ENCODE data around the gene GGT5.

GGT5 gene

DNA sequence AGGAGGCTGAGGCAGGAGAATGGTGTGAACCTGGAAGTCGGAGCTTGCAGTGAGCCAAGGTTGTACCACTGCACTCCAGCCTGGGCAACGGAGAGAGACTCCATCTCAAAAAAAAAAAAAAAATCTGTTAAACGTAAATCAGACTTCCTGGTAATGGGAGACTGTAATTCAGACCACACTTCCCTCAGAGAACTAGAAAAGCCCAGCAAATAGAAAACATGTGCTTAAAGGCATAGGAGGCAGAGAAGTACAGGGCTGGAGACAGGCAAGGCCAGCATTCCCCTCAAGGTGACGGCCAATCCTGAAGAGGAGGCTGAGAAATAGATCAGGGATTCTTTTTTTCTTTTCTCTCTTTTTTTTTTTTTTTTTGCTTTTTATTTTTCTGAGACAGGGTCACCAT, 8.2 kb downstream of the GGT5 start:
- Histone ChIP-seq H3K9ac (peak overlapping the region in 2 of 11 experiments; percentile 19 to 22; a peak in 1 of 22 replicates), H3K27ac (no peak overlapping the region), H3K4me1 (peaks cover 3 to 52% (median 34%) of the 10 kb centered on the region in 10 experiments; a peak in 17 of 20 replicates), H3K36me3 (peaks cover 0 to 59% (median 0%) of the 10 kb centered on the region in 11 experiments; a peak in 9 of 22 replicates), H3K4me2 (peak overlapping the region in 4 of 11 experiments; percentile 19 to 44 (median 30); a peak in 3 of 22 replicates), H3K27me3 (no peaks in the 10 kb centered on the region), H4K20me1 (peaks cover 0 to 38% (median 0%) of the 10 kb centered on the region in 11 experiments; a peak in 5 of 22 replicates), H3K4me3 (no peak overlapping the region), H3K9me3 (replicated peaks in 1 of 11) (no peaks in the 10 kb centered on the region)
- no peak for TF ChIP-seq Cebpa-rat (IDR thresholded peaks at IDR 0.05)

DNA sequence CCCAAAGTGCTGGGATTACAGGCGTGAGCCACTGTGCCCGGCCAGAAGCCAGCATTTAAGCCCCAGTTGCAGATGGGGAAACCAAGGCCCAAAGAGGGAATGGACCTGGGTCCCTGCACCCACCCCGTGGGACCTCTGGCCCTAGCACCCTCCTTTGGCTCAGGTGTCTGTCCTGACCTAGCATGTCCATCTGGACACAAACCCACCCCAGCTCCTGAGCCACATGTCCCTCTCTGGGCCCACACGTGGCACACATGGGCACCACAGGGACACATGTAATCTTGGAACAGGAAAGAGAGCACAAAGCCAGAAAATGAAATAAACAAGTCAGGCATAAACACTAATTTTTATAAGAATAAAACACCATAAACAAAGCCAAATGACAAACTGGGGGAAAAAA, 9.6 kb downstream of the GGT5 start:
- Histone ChIP-seq H3K9ac (no peak overlapping the region), H3K36me3 (peaks cover 0 to 68% (median 0%) of the 10 kb centered on the region in 11 experiments; a peak in 9 of 22 replicates), H3K27me3 (no peaks in the 10 kb centered on the region), H4K20me1 (peaks cover 0 to 42% (median 0%) of the 10 kb centered on the region in 11 experiments; a peak in 5 of 22 replicates), H3K27ac (no peak overlapping the region), H3K4me2 (peak overlapping the region in 7 of 11 experiments; percentile 7 to 40 (median 29); a peak in 9 of 22 replicates), H3K9me3 (replicated peaks in 1 of 11) (no peaks in the 10 kb centered on the region), H3K4me1 (peaks cover 3 to 39% (median 21%) of the 10 kb centered on the region in 10 experiments; a peak in 16 of 20 replicates), H3K4me3 (no peak overlapping the region)
- no peak for TF ChIP-seq Cebpa-rat (IDR thresholded peaks at IDR 0.05)

DNA sequence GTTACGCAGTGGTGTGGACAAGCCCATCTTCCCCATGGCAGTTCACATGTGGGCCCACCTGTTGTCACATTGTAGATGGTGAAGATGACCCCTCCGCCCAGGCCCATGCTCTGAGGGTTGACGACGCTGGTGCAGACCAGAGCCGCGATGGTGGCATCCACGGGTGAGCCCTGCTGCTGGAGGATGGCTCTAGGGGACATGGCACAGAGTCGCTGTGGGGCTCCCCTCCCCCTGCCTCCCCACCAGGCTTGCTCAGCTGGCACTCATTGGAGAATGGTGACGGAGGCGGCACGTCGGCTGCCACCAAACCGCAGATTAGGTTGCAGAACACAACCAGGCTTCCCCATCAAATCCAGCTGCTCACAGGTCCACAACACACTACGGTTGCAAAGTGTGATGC, 11.1 kb downstream of the GGT5 start:
- Histone ChIP-seq H3K4me3 (no peak overlapping the region), H4K20me1 (peaks cover 0 to 42% (median 0%) of the 10 kb centered on the region in 11 experiments; a peak in 5 of 22 replicates), H3K27me3 (no peaks in the 10 kb centered on the region), H3K9ac (no peak overlapping the region), H3K9me3 (replicated peaks in 1 of 11) (no peaks in the 10 kb centered on the region), H3K36me3 (peaks cover 0 to 80% (median 0%) of the 10 kb centered on the region in 11 experiments; a peak in 9 of 22 replicates), H3K4me2 (0 out of 22 replicates have a peak overlapping the region, but pooled peaks of 1 of the 11 experiments have one; percentile 20), H3K27ac (no peak overlapping the region), H3K4me1 (peaks cover 3 to 32% (median 15%) of the 10 kb centered on the region in 10 experiments; a peak in 16 of 20 replicates)
- no peak for TF ChIP-seq Cebpa-rat (IDR thresholded peaks at IDR 0.05)

DNA sequence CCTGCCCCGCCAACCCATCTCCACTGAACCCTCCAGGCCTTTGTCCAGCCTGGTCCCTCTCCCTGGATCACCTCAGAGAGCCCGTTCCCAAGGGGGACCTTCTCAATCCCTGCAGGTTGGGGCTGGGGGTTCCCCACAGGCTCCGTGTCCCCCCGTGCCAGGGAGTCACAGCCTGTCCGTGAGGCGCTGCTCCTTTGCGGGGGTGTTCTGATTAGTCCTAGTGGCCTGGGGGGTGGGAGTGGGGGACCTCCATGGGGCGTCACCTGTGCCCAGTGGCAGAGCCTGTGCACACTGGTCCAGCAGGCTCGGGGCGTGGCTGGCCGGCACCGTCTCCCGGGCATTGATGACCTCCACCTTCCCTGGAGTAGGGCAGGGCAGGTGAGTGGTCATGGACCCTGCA, 11.6 kb downstream of the GGT5 start:
- Histone ChIP-seq H4K20me1 (peaks cover 0 to 42% (median 0%) of the 10 kb centered on the region in 11 experiments; a peak in 5 of 22 replicates), H3K27ac (no peak overlapping the region), H3K9me3 (replicated peaks in 1 of 11) (no peaks in the 10 kb centered on the region; a peak in 1 of 22 replicates), H3K27me3 (no peaks in the 10 kb centered on the region), H3K4me2 (no peak overlapping the region), H3K4me3 (no peak overlapping the region), H3K36me3 (peaks cover 0 to 84% (median 0%) of the 10 kb centered on the region in 11 experiments; a peak in 9 of 22 replicates), H3K9ac (no peak overlapping the region), H3K4me1 (peaks cover 3 to 30% (median 14%) of the 10 kb centered on the region in 10 experiments; a peak in 16 of 20 replicates)
- no peak for TF ChIP-seq Cebpa-rat (IDR thresholded peaks at IDR 0.05)

DNA sequence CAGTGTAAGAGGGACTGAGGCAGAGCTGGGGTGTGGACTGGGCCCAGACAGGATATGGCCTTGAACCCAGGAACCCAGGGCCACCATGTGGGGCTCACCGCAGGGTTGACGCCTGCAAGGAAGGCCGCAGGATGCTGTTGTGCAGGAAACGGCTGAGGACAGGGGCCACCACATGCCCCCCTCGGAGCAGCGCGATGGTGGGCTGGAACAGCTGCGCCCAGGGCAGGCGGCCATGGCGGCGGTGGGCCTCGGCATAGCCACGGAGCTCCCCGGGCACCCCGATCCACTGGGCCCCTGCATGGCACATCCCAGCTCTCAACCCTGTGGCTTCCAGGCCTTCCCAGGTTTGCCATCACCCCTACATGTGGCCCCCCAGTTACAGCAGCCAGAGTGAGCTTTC, 12.2 kb downstream of the GGT5 start:
- Histone ChIP-seq H3K27me3 (no peaks in the 10 kb centered on the region), H3K9me3 (replicated peaks in 1 of 11) (peaks cover 0 to under 1% (median 0%) of the 10 kb centered on the region in 11 experiments; a peak in 1 of 22 replicates), H3K4me1 (peaks cover 3 to 25% (median 12%) of the 10 kb centered on the region in 10 experiments; a peak in 16 of 20 replicates), H3K27ac (peak overlapping the region in 2 of 11 experiments; percentile 14 to 26; a peak in 2 of 22 replicates), H3K9ac (no peak overlapping the region), H3K4me2 (no peak overlapping the region), H4K20me1 (peaks cover 0 to 42% (median 0%) of the 10 kb centered on the region in 11 experiments; a peak in 5 of 22 replicates), H3K4me3 (no peak overlapping the region), H3K36me3 (peaks cover 0 to 89% (median 0%) of the 10 kb centered on the region in 11 experiments; a peak in 9 of 22 replicates)
- no peak for TF ChIP-seq Cebpa-rat (IDR thresholded peaks at IDR 0.05)

DNA sequence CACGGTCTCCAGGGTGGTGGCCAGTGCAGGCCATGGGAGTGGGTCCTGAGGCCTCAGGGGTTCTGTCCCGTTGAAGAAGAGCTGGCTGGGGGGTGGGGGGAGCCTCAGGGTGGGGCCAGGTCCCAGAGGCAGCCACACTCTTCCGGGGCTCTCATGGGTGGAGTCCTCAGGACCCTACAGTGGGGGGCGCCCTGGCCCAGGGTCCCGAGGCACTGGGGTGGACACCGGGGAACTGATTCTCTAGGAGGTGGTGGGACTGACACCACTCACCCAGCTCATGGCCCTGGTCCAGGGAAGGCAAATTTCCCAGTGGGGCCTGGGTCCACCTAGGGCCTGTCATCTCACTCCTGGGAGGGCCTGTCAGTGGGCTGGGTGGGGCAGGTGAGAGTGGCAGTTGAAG, 12.8 kb downstream of the GGT5 start:
- Histone ChIP-seq H3K9me3 (replicated peaks in 1 of 11) (peaks cover 0 to 5% (median 0%) of the 10 kb centered on the region in 11 experiments; a peak in 1 of 22 replicates), H3K4me3 (no peak overlapping the region), H3K27ac (peak overlapping the region in 2 of 11 experiments; percentile 14 to 26; a peak in 3 of 22 replicates), H3K27me3 (no peaks in the 10 kb centered on the region), H3K36me3 (peaks cover 0 to 91% (median 0%) of the 10 kb centered on the region in 11 experiments; a peak in 9 of 22 replicates), H4K20me1 (peaks cover 0 to 42% (median 0%) of the 10 kb centered on the region in 11 experiments; a peak in 5 of 22 replicates), H3K4me1 (peaks cover 3 to 24% (median 11%) of the 10 kb centered on the region in 10 experiments; a peak in 16 of 20 replicates), H3K4me2 (no peak overlapping the region), H3K9ac (no peak overlapping the region)
- no peak for TF ChIP-seq Cebpa-rat (IDR thresholded peaks at IDR 0.05)

DNA sequence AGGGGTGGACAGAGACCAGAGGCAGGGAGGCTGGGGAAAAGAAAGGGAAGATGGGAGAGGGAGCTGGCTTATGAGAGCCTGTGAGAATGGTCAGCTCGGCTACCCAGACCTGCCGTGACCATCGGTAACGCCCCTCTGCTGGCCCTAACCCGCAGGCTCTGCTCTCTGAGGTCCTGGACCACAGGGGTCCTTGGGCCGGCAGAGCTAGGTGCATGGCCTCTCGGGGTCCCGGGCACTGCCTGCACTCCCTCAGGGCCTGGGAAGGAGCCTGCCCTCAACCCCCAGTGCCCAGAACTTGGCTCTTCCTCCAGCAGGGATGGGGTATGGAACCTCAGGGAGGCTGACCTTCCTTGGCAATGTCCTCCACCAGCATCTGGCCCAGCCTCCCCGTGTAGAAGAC, 13.2 kb downstream of the GGT5 start:
- Histone ChIP-seq H4K20me1 (peaks cover 0 to 42% (median 0%) of the 10 kb centered on the region in 11 experiments; a peak in 5 of 22 replicates), H3K9ac (no peak overlapping the region; a peak in 1 of 22 replicates), H3K4me2 (no peak overlapping the region), H3K36me3 (peaks cover 0 to 91% (median 0%) of the 10 kb centered on the region in 11 experiments; a peak in 9 of 22 replicates), H3K27ac (no peak overlapping the region; a peak in 1 of 22 replicates), H3K9me3 (replicated peaks in 1 of 11) (peaks cover 0 to 9% (median 0%) of the 10 kb centered on the region in 11 experiments; a peak in 3 of 22 replicates), H3K4me1 (peaks cover 3 to 20% (median 10%) of the 10 kb centered on the region in 10 experiments; a peak in 16 of 20 replicates), H3K4me3 (no peak overlapping the region), H3K27me3 (no peaks in the 10 kb centered on the region)
- TF ChIP-seq Cebpa-rat (IDR thresholded peaks at IDR 0.05) = no peak

DNA sequence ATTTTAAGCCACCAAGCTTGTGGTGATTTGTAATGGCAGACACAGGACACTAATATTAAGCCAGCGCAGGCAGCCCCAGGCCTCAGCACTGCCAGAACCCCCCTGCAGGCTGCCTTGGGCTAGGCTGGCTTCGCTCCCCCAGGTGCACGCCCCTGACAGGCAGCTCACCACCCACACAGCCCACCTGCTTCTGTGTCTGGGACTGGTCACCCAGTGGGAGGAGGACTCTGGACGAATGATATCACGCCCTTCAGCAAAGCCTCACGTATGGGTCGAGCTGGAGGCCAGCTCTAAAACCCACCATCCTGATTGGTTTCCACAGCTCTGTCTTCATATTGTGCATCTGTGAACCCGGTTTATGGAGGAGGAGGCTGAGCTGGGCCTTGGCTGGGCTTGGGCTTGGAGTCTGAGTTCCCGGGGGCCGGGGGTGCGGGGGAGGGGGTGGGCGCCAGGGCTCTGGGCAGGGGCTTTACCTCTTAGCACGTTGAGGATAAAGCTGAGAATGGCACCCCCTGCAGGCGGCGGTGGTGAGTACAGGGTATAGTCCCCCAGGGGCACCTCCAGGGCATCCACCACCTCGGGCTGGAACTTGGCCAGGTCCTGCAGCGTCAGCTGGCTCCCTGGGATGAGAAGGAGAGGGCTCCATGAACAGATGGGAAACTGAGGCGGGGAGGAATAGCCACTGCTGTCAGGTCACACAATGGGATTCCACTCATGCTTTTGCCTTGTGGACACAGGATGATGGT, 13.8 kb downstream of the GGT5 start:
- Histone ChIP-seq H3K4me2 (no peak overlapping the region), H3K4me1 (peaks cover under 1 to 17% (median 10%) of the 10 kb centered on the region in 10 experiments; a peak in 13 of 20 replicates), H3K27me3 (no peaks in the 10 kb centered on the region), H3K9me3 (replicated peaks in 1 of 11) (peaks cover 0 to 15% (median 0%) of the 10 kb centered on the region in 11 experiments; a peak in 6 of 22 replicates), H3K9ac (no peak overlapping the region), H3K4me3 (no peak overlapping the region), H3K36me3 (peaks cover 0 to 94% (median 0%) of the 10 kb centered on the region in 11 experiments; a peak in 10 of 22 replicates), H4K20me1 (peaks cover 0 to 40% (median 0%) of the 10 kb centered on the region in 11 experiments; a peak in 5 of 22 replicates), H3K27ac (no peak overlapping the region)
- no peak for TF ChIP-seq Cebpa-rat (IDR thresholded peaks at IDR 0.05)

Measured in BLaER1 treated with 17β-estradiol and CSF1 and Interleukin-3, amounts not matched to agents 10 nM and 100 nM (cell line).